HL-60 (cell line): ENCODE data around the gene DTNBP1.

Source experiments
- CTCF ChIP-seq: IDR thresholded peaks from one replicate; pipeline ENCODE4 v1.5.1; 2011; ENCODE audit warnings: low read length, control low read depth, inconsistent platforms; ENCODE audit not compliant: insufficient read depth
- POLR2AphosphoS5 ChIP-seq: IDR thresholded peaks from 2 replicates; pipeline ENCODE4 v1.6.1; 2012; ENCODE audit warnings: low read depth

GRCh38 chr6:15708231-15708630 lies 45.4 kb upstream of the DTNBP1 start:
- TF ChIP-seq CTCF (no peak), POLR2AphosphoS5 (no peak)
